Measurements from ENCODE around the gene HABP2.

DNA sequence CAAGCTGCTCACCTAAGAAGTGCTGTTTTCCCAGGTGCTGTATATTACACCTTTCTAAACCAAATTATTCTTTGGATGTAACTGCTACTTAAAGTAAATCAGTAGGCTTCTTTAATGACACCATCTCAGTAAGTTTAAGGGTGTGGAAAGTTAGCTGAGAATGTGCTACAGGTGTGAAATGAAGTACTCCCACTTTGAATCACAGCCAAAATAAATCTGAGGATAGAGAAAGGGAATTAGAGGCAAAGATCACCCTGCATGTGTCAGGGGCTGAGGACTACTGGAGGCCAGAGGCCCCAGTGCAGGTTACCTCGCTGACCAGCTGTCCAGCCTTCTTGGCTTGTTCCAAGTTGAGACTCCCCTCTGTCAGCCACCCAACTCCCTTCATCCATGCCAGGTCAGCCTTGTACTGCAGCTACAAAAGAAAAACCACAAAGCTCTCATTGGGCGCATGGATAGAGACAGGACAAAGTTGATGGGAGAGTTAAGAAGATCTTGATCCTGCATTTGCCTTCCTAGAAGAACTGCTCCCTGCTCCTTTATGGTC, 75.8 kb downstream of the HABP2 start:
- no peak for TF ChIP-seq CTCF (IDR thresholded peaks at IDR 0.05; ENCODE audit: insufficient read depth, low read length, poor library complexity, severe bottlenecking)
- TF ChIP-seq EZH2phosphoT487 (conservative IDR thresholded peaks at IDR 0.05; ENCODE audit: low read length), result no peak
